MM.1S (cell line): ENCODE data around the gene CLC.

Source experiments
- CTCF ChIP-seq: fragments of 300-600 bp; sonication (generic); IDR thresholded peaks from 2 replicates; pipeline ENCODE4 v1.5.1; 2016; ENCODE audit warnings: antibody characterized with exemption, low read length, mixed read lengths
- EZH2 ChIP-seq: fragments of 300-600 bp; sonication (generic); optimal IDR thresholded peaks from 2 replicates; pipeline ENCODE3; 2017; ENCODE audit warnings: low read depth, mild to moderate bottlenecking, antibody characterized with exemption, low read length, mixed read lengths

DNA sequence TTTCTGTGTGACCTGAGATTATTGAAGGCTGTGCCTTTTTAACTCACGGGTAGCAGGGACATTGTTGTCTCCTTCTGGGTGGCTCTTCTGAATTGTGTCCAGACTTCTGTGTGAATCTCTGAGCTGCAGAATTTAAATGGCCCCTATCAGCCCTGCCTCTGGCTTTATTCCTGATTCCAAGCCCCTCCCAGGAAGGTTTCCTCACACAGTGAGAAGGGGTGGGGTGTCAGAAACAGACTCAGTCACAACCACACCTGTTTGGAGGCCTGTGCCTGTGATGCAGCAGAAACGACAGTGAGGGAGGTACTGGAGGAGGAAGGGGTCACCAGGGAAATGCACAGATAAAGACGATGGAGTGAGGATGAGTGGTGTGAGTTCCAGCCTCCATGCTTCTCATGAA, at the start of gene CLC:
- TF ChIP-seq CTCF, result no peak
- TF ChIP-seq EZH2, result no peak
